ENCODE measurements around the gene HSF5. TPM values are rescaled to one million over a fixed set of nuclear protein-coding genes. Genes with fewer than 3 reads are reported as not detected.

The HSF5 gene
- total and polyA plus RNA-seq, 2 of the 13 experiments (the other 11 are each of a cell fraction or from before 2014, with no cell fraction given): not detected

GRCh38 chr17:58517928-58518609 is 29.9 kb upstream of the HSF5 start (continued):
- TF ChIP-seq DZIP1 (CRISPR knock-in tag; IDR thresholded peaks at IDR 0.05): peak; percentile 90
- no peak for TF ChIP-seq DBP (CRISPR knock-in tag; IDR thresholded peaks at IDR 0.05; ENCODE audit: not compliant biosample characterization)
- TF ChIP-seq ZNF761 (CRISPR knock-in tag; conservative IDR thresholded peaks at IDR 0.05): peak; percentile 65; the same call in 1 of the 2 replicates
- peak; percentile 99 for TF ChIP-seq NFYB (CRISPR knock-in tag; IDR thresholded peaks at IDR 0.05)
- no peak for TF ChIP-seq ZSCAN25 (CRISPR knock-in tag; IDR thresholded peaks at IDR 0.05)
- peak; percentile 63; the same call in 1 of the 2 replicates for TF ChIP-seq KLF13 (CRISPR knock-in tag; IDR thresholded peaks at IDR 0.05)
- TF ChIP-seq MNT (IDR thresholded peaks at IDR 0.05): peak; percentile 42; the same call in 1 of the 2 replicates
- no peak for TF ChIP-seq ZNF414 (CRISPR knock-in tag; IDR thresholded peaks at IDR 0.05)
- 0 out of 2 replicates have a peak, but pooled peaks have one; percentile 42 for TF ChIP-seq ZBED4 (CRISPR knock-in tag; IDR thresholded peaks at IDR 0.05; ENCODE audit: borderline replicate concordance)
- no peak for TF ChIP-seq ZNF354B (CRISPR knock-in tag; IDR thresholded peaks at IDR 0.05)
- TF ChIP-seq ZNF883 (CRISPR knock-in tag; IDR thresholded peaks at IDR 0.05; ENCODE audit: not compliant biosample characterization): no peak
- peak; percentile 60; the same call in 1 of the 2 replicates for TF ChIP-seq CEBPZ (IDR thresholded peaks at IDR 0.05; ENCODE audit: low read length)
- TF ChIP-seq ZNF556 (CRISPR knock-in tag; IDR thresholded peaks at IDR 0.05; ENCODE audit: borderline replicate concordance): peak; percentile 46; the same call in 1 of the 2 replicates
- peak; percentile 95 for TF ChIP-seq RFXAP (CRISPR knock-in tag; IDR thresholded peaks at IDR 0.05; ENCODE audit: borderline replicate concordance)

Data from HepG2 (cell line).